Smooth muscle cell of the coronary artery (primary cell): ENCODE measurements around the gene P3H1. TPM values are rescaled to one million over a fixed set of nuclear protein-coding genes. Genes with fewer than 3 reads are reported as not detected.

Source experiments
- total RNA-seq: library from RNA; depleted of rRNA; stranded (reverse); fragments of >200 nt; gene quantifications from 2 replicates; pipeline ENCODE4 v1.2.3, GENCODE V29; 2014; ENCODE audit warnings: low replicate concordance

The P3H1 gene
- total RNA-seq, result 77.6 and 205 TPM in 2 replicates

GRCh38 chr1:42766741-42767509 is at the start of gene P3H1, which contains the start of gene C1orf50:
P3H1 (minus strand) TSS chr1:42767028; CDS start chr1:42766971, 57 bp downstream.
C1orf50 (plus strand) TSS chr1:42767249; CDS start chr1:42767312, 63 bp downstream.

GRCh38 chr1:42784946-42785693 is 18.3 kb upstream of the P3H1 start, which contains the start of gene TMEM269:
TMEM269 (plus strand) TSS chr1:42784991; CDS start chr1:42789894, 4,903 bp downstream.

GRCh38 chr1:42739753-42740700 is 26.8 kb downstream of the P3H1 start, which contains the start of gene CLDN19:
CLDN19 (minus strand) TSS chr1:42740236; CDS start chr1:42740063, 173 bp downstream.

Other genes starting within 250 kb of the P3H1 start
- 20.9 and 28.3 TPM in 2 replicates for gene PPIH, start 108.6 kb downstream of the P3H1 start, total RNA-seq
- gene YBX1, start 84.6 kb downstream of the P3H1 start, total RNA-seq, result 851 and 971 TPM in 2 replicates
- gene CLDN19, start 26.8 kb downstream of the P3H1 start, total RNA-seq, result not detected in 2 replicates
- gene C1orf50, start 221 bp upstream of the P3H1 start, total RNA-seq, result 0.82 and 3.2 TPM in 2 replicates
- 0.12 TPM in 1 of 2 replicates, not detected in the other for gene TMEM269, start 18.0 kb upstream of the P3H1 start, total RNA-seq
- 8.3 and 10.4 TPM in 2 replicates for gene ERMAP, start 50.1 kb upstream of the P3H1 start, total RNA-seq
- gene SVBP, start 50.4 kb upstream of the P3H1 start, total RNA-seq, result 5.0 and 18.3 TPM in 2 replicates
- gene ZNF691, start 79.6 kb upstream of the P3H1 start, total RNA-seq, result 8.8 and 11.6 TPM in 2 replicates
- 43.1 and 92.6 TPM in 2 replicates for gene SLC2A1, start 191.8 kb upstream of the P3H1 start, total RNA-seq